Measurements from ENCODE around the gene PPIL1. TPM values are rescaled to one million over a fixed set of nuclear protein-coding genes. Genes with fewer than 3 reads are reported as not detected.

PPIL1 gene
- total and polyA plus RNA-seq, 10 of the 15 experiments (the other 5 are each of a cell fraction or from before 2014, with no cell fraction given): 39.5 to 95.8 (median 70.5) TPM

DNA sequence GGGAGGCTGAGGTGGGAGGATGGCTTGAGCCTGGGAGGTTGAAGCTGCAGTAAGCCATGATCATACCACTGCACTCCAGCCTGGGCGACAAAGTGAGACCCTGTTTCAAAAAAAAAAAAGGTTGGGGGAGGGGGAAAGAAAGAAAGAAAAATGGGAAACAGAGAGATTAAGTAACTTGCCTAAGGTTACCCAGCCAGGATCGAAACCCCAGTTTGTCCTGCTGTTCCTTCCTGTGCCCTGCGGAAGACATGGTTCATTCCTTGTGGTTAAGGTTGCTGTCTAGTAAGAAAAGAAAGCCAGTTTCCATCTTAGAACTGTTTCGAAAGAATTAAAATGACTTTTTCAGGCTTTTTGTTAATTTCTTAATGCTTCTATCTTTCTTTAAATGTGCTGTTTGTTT lies 41.0 kb upstream of the PPIL1 start (continued):
- TF ChIP-seq, protein P1, sequence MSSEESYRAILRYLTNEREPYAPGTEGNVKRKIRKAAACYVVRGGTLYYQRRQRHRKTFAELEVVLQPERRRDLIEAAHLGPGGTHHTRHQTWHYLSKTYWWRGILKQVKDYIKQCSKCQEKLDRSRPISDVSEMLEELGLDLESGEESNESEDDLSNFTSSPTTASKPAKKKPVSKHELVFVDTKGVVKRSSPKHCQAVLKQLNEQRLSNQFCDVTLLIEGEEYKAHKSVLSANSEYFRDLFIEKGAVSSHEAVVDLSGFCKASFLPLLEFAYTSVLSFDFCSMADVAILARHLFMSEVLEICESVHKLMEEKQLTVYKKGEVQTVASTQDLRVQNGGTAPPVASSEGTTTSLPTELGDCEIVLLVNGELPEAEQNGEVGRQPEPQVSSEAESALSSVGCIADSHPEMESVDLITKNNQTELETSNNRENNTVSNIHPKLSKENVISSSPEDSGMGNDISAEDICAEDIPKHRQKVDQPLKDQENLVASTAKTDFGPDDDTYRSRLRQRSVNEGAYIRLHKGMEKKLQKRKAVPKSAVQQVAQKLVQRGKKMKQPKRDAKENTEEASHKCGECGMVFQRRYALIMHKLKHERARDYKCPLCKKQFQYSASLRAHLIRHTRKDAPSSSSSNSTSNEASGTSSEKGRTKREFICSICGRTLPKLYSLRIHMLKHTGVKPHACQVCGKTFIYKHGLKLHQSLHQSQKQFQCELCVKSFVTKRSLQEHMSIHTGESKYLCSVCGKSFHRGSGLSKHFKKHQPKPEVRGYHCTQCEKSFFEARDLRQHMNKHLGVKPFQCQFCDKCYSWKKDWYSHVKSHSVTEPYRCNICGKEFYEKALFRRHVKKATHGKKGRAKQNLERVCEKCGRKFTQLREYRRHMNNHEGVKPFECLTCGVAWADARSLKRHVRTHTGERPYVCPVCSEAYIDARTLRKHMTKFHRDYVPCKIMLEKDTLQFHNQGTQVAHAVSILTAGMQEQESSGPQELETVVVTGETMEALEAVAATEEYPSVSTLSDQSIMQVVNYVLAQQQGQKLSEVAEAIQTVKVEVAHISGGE (CRISPR knock-in tag; IDR thresholded peaks at IDR 0.05): no peak
- no peak for TF ChIP-seq BMI1 (IDR thresholded peaks at IDR 0.05; ENCODE audit: borderline replicate concordance)
- TF ChIP-seq SIX5 (IDR thresholded peaks at IDR 0.05; ENCODE audit: low read depth, low read length, severe bottlenecking): no peak
- TF ChIP-seq CREB1 (IDR thresholded peaks at IDR 0.05; ENCODE audit: low read depth): no peak
- TF ChIP-seq, protein P2, sequence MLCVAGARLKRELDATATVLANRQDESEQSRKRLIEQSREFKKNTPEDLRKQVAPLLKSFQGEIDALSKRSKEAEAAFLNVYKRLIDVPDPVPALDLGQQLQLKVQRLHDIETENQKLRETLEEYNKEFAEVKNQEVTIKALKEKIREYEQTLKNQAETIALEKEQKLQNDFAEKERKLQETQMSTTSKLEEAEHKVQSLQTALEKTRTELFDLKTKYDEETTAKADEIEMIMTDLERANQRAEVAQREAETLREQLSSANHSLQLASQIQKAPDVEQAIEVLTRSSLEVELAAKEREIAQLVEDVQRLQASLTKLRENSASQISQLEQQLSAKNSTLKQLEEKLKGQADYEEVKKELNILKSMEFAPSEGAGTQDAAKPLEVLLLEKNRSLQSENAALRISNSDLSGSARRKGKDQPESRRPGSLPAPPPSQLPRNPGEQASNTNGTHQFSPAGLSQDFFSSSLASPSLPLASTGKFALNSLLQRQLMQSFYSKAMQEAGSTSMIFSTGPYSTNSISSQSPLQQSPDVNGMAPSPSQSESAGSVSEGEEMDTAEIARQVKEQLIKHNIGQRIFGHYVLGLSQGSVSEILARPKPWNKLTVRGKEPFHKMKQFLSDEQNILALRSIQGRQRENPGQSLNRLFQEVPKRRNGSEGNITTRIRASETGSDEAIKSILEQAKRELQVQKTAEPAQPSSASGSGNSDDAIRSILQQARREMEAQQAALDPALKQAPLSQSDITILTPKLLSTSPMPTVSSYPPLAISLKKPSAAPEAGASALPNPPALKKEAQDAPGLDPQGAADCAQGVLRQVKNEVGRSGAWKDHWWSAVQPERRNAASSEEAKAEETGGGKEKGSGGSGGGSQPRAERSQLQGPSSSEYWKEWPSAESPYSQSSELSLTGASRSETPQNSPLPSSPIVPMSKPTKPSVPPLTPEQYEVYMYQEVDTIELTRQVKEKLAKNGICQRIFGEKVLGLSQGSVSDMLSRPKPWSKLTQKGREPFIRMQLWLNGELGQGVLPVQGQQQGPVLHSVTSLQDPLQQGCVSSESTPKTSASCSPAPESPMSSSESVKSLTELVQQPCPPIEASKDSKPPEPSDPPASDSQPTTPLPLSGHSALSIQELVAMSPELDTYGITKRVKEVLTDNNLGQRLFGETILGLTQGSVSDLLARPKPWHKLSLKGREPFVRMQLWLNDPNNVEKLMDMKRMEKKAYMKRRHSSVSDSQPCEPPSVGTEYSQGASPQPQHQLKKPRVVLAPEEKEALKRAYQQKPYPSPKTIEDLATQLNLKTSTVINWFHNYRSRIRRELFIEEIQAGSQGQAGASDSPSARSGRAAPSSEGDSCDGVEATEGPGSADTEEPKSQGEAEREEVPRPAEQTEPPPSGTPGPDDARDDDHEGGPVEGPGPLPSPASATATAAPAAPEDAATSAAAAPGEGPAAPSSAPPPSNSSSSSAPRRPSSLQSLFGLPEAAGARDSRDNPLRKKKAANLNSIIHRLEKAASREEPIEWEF (IDR thresholded peaks at IDR 0.05; ENCODE audit: insufficient replicate concordance, low read depth, low read length): no peak
- TF ChIP-seq BACH1 (IDR thresholded peaks at IDR 0.05; ENCODE audit: borderline replicate concordance): no peak
- no peak for TF ChIP-seq SMAD5 (IDR thresholded peaks at IDR 0.05; ENCODE audit: low read depth)
- TF ChIP-seq NFXL1 (IDR thresholded peaks at IDR 0.05; ENCODE audit: borderline replicate concordance): no peak
- no peak for TF ChIP-seq LARP7 (IDR thresholded peaks at IDR 0.05)
- no peak for TF ChIP-seq IKZF2 (IDR thresholded peaks at IDR 0.05)
- TF ChIP-seq, protein P3, sequence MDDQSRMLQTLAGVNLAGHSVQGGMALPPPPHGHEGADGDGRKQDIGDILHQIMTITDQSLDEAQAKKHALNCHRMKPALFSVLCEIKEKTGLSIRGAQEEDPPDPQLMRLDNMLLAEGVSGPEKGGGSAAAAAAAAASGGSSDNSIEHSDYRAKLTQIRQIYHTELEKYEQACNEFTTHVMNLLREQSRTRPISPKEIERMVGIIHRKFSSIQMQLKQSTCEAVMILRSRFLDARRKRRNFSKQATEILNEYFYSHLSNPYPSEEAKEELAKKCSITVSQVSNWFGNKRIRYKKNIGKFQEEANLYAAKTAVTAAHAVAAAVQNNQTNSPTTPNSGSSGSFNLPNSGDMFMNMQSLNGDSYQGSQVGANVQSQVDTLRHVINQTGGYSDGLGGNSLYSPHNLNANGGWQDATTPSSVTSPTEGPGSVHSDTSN (IDR thresholded peaks at IDR 0.05; ENCODE audit: insufficient replicate concordance, low read depth, low read length): no peak

Data from GM12878 (cell line).